A549 (cell line): ENCODE data around the gene SLC16A8.

Source experiments
- KDM1A ChIP-seq: fragments of 200-600 bp; sonication (generic); IDR thresholded peaks from 2 replicates; pipeline ENCODE4 v1.6.1; 2016; ENCODE audit warnings: low read depth, mild to moderate bottlenecking
- MAFK ChIP-seq: fragments of 450-650 bp; IDR thresholded peaks from 2 replicates; pipeline ENCODE4 v1.6.1; 2014; ENCODE audit not compliant: partially characterized antibody
- POLR2A ChIP-seq: IDR thresholded peaks from 2 replicates; pipeline ENCODE4 v1.6.1; 2012; ENCODE audit warnings: mild to moderate bottlenecking, low read length
- RAD21 ChIP-seq, 2 experiments: fragments of >200 bp in 1 of 2; sonication (Bioruptor Twin) in 1 of 2; formaldehyde crosslinking in 1 of 2; IDR thresholded peaks in 1 of 2; conservative IDR thresholded peaks in 1 of 2; 2 replicates in 1 of 2; 3 replicates in 1 of 2; pipeline ENCODE4 v1.6.1; 2012 to 2018; ENCODE audit warnings: inconsistent platforms in 1 of 2
- TF ChIP-seq, protein P1 (sequence below): fragments of >200 bp; sonication (Bioruptor Twin); formaldehyde crosslinking; IDR thresholded peaks from 3 replicates; pipeline ENCODE4 v1.5.1; 2016
- TF ChIP-seq, protein P2 (sequence below): fragments of 200-600 bp; sonication (generic); IDR thresholded peaks from 2 replicates; pipeline ENCODE4 v1.6.1; 2016; ENCODE audit warnings: antibody characterized with exemption, mild to moderate bottlenecking, moderate library complexity
- TF ChIP-seq, protein P3 (sequence below): fragments of 450-650 bp; IDR thresholded peaks from 2 replicates; pipeline ENCODE4 v1.6.1; 2014; ENCODE audit warnings: antibody characterized with exemption

DNA sequence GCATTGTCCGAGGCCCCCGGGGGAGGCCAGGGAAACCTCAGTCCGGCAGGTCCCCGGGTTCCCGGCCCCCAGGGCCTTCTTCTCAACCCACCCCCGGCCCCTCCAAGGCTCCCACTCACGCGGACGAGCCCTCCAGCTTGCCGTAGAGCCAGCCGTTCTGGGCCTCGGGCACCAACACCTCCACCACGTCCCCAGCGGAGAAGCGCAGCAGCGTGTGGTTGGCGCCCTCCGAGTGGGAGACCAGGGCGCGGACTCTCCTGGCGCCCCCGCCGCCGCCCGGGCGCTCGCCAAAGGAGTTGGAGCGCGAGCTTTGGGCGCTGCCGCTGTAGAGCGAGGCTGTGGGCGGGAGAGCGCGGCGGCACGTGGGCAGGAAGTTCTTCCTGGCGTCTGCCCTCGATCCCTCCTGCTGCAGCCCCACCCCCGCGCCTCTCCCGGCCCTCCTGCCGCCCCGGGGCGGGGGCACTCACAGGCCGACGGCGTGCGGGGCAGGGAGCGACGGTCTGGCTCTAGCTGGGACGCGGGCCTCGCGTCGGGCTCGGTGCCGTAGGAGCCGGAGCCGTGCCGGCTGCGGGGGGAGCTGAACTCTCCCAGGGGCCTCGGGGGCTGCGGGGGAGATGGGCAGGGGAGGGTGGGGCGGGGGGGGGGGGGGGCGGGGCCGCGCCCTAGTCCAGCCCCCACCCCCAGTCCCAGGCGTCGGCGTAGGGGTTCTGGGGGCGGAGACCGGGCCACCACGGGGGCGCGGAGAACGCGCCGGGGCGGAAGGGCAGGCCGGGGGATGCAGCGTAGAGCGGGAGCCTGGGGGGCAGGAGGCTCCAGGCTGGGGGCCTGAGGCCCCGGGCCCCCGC lies 4.9 kb upstream of the SLC16A8 start:
- TF ChIP-seq, protein P1, sequence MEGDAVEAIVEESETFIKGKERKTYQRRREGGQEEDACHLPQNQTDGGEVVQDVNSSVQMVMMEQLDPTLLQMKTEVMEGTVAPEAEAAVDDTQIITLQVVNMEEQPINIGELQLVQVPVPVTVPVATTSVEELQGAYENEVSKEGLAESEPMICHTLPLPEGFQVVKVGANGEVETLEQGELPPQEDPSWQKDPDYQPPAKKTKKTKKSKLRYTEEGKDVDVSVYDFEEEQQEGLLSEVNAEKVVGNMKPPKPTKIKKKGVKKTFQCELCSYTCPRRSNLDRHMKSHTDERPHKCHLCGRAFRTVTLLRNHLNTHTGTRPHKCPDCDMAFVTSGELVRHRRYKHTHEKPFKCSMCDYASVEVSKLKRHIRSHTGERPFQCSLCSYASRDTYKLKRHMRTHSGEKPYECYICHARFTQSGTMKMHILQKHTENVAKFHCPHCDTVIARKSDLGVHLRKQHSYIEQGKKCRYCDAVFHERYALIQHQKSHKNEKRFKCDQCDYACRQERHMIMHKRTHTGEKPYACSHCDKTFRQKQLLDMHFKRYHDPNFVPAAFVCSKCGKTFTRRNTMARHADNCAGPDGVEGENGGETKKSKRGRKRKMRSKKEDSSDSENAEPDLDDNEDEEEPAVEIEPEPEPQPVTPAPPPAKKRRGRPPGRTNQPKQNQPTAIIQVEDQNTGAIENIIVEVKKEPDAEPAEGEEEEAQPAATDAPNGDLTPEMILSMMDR = no peak
- TF ChIP-seq RAD21 (conservative IDR thresholded peaks at IDR 0.05 in 1 of 2, IDR thresholded peaks at IDR 0.05 in 1 of 2) (no peak), POLR2A (no peak), MAFK (no peak), KDM1A (no peak)
- TF ChIP-seq, protein P2, sequence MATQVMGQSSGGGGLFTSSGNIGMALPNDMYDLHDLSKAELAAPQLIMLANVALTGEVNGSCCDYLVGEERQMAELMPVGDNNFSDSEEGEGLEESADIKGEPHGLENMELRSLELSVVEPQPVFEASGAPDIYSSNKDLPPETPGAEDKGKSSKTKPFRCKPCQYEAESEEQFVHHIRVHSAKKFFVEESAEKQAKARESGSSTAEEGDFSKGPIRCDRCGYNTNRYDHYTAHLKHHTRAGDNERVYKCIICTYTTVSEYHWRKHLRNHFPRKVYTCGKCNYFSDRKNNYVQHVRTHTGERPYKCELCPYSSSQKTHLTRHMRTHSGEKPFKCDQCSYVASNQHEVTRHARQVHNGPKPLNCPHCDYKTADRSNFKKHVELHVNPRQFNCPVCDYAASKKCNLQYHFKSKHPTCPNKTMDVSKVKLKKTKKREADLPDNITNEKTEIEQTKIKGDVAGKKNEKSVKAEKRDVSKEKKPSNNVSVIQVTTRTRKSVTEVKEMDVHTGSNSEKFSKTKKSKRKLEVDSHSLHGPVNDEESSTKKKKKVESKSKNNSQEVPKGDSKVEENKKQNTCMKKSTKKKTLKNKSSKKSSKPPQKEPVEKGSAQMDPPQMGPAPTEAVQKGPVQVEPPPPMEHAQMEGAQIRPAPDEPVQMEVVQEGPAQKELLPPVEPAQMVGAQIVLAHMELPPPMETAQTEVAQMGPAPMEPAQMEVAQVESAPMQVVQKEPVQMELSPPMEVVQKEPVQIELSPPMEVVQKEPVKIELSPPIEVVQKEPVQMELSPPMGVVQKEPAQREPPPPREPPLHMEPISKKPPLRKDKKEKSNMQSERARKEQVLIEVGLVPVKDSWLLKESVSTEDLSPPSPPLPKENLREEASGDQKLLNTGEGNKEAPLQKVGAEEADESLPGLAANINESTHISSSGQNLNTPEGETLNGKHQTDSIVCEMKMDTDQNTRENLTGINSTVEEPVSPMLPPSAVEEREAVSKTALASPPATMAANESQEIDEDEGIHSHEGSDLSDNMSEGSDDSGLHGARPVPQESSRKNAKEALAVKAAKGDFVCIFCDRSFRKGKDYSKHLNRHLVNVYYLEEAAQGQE = no peak
- TF ChIP-seq, protein P3, sequence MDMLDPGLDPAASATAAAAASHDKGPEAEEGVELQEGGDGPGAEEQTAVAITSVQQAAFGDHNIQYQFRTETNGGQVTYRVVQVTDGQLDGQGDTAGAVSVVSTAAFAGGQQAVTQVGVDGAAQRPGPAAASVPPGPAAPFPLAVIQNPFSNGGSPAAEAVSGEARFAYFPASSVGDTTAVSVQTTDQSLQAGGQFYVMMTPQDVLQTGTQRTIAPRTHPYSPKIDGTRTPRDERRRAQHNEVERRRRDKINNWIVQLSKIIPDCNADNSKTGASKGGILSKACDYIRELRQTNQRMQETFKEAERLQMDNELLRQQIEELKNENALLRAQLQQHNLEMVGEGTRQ = no peak
